ENCODE results near the gene CAMK4.

DNA sequence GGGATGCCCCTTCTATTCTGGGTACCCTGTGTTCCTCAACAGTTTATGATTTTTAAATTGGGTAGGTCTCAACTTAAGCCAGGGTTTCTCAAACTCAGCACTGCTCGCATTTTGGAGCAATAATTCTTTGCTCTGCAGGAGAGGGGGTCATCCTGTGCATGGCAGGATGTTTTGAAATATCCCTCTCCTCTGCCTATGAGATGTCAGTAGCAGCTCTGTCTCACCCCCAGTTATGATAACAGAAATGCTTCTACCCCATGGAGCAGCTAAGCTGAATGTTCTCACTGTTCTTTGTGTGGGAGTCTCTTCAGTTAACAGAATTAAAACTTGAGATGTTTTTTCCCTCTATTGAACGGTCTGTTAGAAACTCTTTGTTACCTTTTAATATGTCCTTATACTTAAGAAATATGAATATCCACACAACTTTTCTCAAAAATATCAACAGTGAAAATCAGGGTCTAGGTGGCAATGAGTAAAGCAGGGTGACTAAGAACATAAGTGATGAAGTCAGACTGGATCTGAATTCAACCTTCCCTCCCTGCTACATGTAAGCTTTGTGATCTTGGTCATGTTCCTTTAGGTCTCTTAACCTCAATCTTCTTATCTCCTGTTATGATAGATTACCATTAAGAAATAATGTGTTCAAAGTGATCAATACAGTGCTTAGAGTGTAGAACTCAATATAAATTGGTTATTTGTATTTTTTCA lies 89.0 kb downstream of the CAMK4 start:
- no peak for TF ChIP-seq ZNF384 (IDR thresholded peaks at IDR 0.05)
- TF ChIP-seq SP1 (IDR thresholded peaks at IDR 0.05): no peak
- no peak for TF ChIP-seq CTBP1 (IDR thresholded peaks at IDR 0.05; ENCODE audit: borderline replicate concordance)
- no peak for TF ChIP-seq FOXA1 (IDR thresholded peaks at IDR 0.05)
- no peak for TF ChIP-seq LEF1 (IDR thresholded peaks at IDR 0.05; ENCODE audit: borderline replicate concordance)
- no peak for TF ChIP-seq NFRKB (IDR thresholded peaks at IDR 0.05)
- no peak for TF ChIP-seq FOXK2 (IDR thresholded peaks at IDR 0.05)
- no peak for TF ChIP-seq BHLHE40 (IDR thresholded peaks at IDR 0.05; ENCODE audit: borderline replicate concordance)
- TF ChIP-seq SUZ12 (IDR thresholded peaks at IDR 0.05): no peak

Data from HEK293T (cell line).